GM18868 (cell line): ENCODE measurements around the gene GPR62.

Source experiments
- ATAC-seq: cut with Tn5 transposase; IDR thresholded peaks from one replicate; pipeline ENCODE4 v1.9.1; 2021; ENCODE audit warnings: mild to moderate bottlenecking, moderate library complexity; ENCODE audit not compliant: unreplicated experiment

GPR62 gene

GRCh38 chr3:51954105-51954504, 1.1 kb upstream of the GPR62 start:
- ATAC-seq: no peak

GRCh38 chr3:51954713-51955112, 468 bp upstream of the GPR62 start:
- ATAC-seq: no peak

GRCh38 chr3:51955893-51956770, 951 bp downstream of the GPR62 start:
- ATAC-seq: no peak

GRCh38 chr3:51957520-51958205, 2.5 kb downstream of the GPR62 start:
- no peak for ATAC-seq

- ATAC-seq: no peak
Measured at GRCh38 chr3:51958603-51959521, 3.7 kb downstream of the GPR62 start.

- ATAC-seq: no peak
Measured at GRCh38 chr3:51959651-51960050, 4.5 kb downstream of the GPR62 start.

GRCh38 chr3:51960386-51960785, 5.2 kb downstream of the GPR62 start:
- no peak for ATAC-seq

- no peak for ATAC-seq
Measured at GRCh38 chr3:51961011-51961410, 5.8 kb downstream of the GPR62 start.

- ATAC-seq: no peak
Measured at GRCh38 chr3:51961602-51962569, 6.7 kb downstream of the GPR62 start.

- no peak for ATAC-seq
Measured at GRCh38 chr3:51962854-51963530, 7.8 kb downstream of the GPR62 start.

- ATAC-seq: no peak
Measured at GRCh38 chr3:51963951-51964451, 8.8 kb downstream of the GPR62 start.

- ATAC-seq: no peak
Measured at GRCh38 chr3:51964521-51964920, 9.3 kb downstream of the GPR62 start.

GRCh38 chr3:51966016-51966415, 10.8 kb downstream of the GPR62 start:
- no peak for ATAC-seq

- ATAC-seq: no peak
Measured at GRCh38 chr3:51966486-51966885, 11.3 kb downstream of the GPR62 start.

- no peak for ATAC-seq
Measured at GRCh38 chr3:51966922-51967383, 11.8 kb downstream of the GPR62 start.

GRCh38 chr3:51967384-51968169, 12.4 kb downstream of the GPR62 start, which contains the start of gene PCBP4:
PCBP4 (minus strand) TSS chr3:51967454; CDS start chr3:51961240, 6,214 bp downstream.
- peak; percentile 62 for ATAC-seq

- ATAC-seq: no peak
Measured at GRCh38 chr3:51968170-51968775, 13.1 kb downstream of the GPR62 start.
